NCI-H2227 (cell line): ENCODE measurements around the gene TCEANC2.
"Not testable (repeated sequence)": the region's sequence is repeated elsewhere in the genome, so short reads cannot be mapped to it uniquely, and the experiment has no call there.

Source experiments
- DNase-seq: peaks from one replicate; lab custom pipeline; 2025; ENCODE audit not compliant: unreplicated experiment; lab: John Stamatoyannopoulos, UW

TCEANC2 gene

DNA sequence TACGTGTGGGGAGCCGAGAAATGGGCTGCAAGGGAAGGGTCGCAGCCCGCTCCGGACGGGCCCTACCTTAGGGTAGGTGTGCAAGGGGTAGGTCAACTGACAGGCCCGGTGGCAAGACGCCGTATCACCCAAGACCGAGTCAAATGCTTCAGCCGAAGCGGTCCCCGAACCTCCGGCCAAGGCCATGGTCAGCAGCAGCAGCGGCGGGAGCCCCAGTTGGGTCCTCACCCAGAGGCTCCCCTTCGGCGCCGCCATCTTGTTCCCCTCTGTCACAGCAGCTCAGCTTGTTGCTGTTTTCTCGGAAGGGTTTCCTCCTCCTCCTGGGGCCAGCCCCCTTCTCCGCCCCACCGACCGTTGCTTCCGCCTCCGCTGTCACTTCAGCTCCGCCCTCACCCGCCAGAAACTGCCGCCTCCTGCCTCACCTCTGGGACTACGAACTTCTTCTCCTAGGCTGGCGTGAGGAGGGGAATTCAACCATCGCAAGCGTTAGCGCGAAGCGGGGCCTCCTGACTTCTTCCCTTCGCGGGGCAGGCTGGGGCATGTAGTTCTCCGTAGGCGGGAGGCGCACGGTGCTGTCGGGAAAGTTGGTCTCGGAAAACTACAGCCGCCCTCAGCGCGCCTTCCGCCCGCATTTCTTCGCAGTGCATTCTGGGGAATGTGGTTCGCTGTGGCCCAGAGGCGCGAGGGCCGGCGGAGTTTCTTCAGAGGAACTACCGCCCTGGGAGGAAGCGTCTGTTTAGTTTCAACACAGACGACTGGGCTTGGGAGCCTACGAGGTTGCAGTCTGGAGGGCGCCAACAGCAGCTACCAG is at the start of gene TCEANC2, which contains the start of gene TMEM59:
Gene TCEANC2 (plus strand): TSS at position 675 of the 811 bp plus-strand sequence. CDS start 815 bp downstream, outside the sequence.
Gene TMEM59 (minus strand): TSS at position 271 of the 811 bp plus-strand sequence. CDS start 16 bp downstream, at position 255.
- DNase-seq, result peak; percentile 99

DNA sequence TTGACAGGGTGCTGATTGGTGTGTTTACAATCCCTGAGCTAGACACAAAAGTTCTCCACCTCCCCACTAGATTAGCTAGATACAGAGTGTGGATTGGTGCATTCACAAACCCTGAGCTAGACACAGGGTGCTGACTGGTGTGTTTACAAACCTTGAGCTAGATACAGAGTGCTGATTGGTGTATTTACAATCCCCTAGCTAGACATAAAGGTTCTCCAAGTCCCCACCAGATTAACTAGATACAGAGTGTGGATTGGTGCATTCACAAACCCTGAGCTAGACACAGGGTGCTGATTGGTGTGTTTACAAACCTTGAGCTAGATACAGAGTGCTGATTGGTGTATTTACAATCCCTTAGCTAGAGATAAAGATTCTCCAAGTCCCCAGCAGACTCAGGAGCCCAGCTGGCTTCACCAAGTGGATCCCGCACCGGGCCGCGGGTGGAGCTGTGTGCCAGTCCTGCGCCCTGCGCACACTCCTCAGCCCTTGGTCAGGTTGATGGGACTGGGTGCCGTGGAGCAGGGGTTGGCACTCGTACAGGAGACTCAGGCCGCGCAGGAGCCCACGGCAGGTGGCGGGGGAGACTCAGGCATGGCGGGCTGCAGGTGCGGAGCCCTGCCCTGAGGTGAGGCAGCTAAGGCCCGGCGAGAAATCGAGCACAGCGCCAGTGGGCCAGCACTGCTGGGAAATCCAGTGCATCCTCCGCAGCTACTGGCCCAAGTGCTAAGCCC is 49.5 kb upstream of the TCEANC2 start:
- not testable (repeated sequence) for DNase-seq

DNA sequence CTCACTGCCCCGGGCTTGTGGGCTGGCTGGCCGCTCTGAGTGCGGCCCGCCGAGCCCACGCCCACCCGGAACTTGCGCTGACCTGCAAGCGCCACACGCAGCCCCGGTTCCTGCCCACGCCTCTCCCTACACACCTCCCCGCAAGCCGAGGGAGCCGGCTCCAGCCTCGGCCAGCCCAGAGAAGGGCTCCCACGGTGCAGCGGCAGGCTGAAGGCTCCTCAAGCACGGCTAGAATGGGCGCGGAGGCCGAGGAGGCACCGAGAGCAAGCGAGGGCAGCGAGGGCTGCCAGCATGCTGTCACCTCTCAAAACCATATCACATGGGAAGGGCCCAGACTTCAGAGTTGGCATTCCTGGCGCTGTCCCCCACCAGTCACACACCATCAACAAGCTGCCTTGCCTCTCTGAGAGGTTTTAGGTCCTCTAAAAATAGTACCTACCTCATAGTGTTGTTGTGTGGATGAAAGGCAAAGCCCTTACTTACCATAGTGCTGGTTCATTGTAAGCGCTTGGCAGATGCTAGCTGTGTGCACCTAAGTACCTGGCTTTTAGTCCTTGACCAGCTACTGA is 48.8 kb upstream of the TCEANC2 start:
- no peak for DNase-seq

DNA sequence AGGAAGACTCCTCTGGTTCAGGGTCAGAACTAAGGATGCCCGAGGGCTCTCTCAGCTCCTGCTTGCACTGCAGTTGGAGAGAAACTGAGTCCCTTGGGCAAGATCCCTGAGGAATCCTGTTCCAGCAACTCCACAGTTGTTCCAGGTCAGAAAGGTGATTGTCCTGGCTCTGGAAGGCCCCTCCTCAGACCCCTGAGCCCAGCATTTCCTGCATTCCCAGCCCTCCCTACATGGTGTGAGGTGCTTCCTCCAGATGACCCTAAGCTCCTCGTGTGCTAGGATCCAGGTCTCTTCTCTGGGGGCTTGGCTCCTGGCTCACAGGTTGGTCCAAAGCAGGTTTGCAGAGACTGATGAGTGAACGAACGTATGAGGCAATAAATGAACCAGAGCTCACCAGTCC is 46.9 kb upstream of the TCEANC2 start:
- no peak for DNase-seq

DNA sequence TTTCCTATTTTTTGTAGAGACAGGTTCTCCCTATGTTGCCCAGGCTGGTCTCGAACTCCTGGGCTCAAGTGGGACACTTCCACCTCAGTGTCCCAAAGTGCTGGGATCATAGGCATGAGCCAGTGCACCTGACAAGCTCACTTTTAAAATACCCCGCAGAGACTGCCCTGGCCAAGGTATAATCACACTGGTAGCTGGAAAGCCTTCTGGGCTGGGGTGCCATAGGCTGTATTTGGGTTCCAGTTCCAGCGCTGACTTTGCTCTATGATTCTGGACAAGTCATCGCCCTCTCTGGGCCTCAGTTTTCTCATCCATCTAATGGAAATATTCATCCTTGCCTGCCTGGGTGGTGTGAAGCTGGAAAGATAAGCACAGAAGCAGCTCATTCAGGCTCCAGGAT is 45.8 kb upstream of the TCEANC2 start:
- no peak for DNase-seq

DNA sequence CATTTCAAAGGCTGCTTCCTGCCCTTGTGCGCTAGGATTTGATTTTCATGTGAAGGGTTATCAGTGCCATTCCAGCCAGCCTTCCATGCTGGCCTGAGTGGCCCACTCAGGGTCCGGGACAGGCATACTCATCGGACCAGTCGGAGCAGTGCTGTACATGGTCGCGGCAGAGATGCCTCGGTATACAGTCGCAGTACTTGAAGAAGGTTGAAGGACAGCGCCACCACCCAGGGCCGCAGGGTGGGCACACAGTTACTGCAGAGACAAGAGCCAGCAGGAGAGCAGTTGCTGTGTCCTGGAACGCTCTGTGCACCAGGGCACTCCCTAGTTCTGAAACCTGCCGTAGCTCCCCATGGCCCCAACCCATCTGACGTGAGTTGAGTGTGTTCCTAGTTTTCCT is 44.5 kb upstream of the TCEANC2 start:
- DNase-seq, result no peak

DNA sequence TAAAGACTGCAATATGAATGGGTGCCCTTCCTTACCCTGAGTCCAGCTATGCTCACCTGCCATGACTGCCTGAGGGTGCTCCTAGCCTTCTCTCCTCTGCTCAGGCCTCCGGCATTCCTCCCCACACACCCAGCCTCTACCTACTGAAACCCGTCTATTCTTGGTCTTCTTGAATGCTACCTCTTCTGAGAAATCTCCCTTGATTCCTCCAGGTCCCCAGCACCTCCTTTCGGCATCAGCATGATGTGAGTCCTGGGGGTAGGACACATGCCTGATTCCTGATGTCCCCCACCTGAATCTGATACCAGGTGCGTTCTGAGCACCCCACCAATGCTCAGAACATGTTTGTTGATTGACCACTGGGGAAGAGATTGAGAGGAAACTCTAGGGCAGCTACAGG is 44.0 kb upstream of the TCEANC2 start:
- DNase-seq, result no peak

DNA sequence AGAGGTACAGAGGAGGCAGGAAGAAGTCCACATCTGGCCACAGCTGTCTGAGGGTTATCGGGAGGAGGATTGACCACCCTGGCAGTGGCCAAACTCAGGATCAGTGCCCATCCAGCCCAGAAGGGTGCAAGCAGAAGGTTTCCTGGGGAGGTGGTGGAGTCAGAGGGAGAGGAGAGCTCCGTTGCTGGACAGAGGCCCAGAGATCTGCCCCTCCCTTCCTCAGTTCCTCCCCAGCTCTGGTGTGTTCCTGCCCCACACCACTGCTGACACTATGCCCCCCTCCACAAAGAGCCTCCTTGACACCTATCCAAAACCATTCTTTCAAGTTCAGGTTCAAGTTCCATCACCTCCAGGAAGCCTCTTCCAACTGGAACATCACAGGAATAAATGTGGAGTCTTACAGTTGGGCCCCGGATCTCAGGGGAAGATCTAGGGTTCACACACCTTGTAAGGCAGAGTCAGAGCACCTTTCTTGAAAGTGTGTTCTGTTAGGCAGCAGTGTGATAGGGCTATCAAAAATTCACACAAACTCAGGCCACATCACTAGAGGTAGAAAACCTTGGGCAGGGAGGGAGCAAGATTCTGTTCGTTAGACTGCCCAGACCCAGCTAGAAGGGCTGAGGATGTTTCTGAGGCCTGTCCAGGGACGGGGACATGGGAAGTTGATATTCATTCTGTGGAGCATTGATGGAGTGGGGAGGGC is 42.8 kb upstream of the TCEANC2 start:
- no peak for DNase-seq

DNA sequence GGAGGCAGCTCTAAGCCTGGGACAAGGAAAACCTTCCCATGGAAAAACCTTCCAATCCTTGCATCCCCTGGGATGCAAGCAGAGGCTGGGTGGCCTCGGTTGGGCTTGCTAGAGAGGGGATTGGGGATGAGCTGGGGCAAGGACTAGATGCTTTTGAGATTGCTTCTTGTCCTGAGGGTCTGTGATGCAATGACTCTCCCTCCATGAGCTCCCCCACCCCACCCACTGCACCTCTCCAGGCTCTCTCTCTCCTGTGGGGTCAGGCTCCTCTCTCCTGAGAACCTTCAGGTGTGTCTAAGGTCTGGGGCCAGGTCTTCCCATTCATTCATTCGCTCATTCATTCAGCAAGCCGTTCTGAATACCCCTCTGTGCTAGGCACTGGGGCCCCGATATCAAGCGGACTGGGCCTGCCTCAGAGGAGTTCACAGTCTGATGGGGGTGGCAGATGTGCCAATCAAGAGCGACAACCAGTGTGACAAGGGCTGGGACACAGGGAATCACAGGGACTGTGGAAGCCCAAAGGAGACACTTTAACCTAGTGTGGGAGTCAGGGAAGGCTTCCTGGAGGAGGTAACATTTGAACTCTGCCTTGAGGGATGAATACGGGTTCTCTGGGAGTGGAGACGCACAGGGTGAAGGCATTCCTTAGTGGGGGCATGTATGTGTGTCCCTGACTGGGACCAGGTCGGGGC is 41.9 kb upstream of the TCEANC2 start:
- DNase-seq, result no peak

DNA sequence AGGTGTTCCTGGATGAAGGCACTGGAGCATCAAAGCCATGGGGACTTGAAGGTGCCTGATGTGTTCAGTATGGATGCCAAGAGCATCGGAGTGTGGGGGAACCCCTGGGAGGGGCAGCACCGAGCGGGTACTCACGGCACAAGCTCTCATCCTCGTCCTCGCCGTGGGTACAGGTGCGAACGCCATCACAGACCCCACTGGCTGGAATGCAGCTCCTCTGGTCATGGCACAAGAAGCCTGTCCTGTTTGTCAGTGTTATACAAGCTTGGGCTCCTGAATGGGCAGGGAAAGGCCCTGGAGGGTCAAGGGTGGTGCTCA is 41.4 kb upstream of the TCEANC2 start:
- DNase-seq, result no peak

DNA sequence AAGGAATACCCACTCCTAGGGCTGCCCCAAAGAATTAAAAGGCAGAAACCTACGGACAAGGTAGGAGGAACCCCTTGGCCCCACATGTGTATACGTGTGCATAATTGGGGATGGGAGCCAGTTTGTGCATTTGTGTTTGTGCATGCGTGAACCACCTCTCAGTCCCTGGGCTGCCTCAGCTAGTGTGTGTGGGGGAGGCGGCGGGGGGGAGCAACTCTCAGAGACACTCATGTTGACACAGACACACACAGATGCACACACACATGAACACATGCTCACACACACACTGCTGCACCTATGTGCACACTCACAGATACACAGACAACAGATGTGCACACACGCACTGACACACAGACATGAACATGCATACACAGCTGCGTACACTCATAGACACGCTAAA is 40.5 kb upstream of the TCEANC2 start:
- DNase-seq, result no peak

DNA sequence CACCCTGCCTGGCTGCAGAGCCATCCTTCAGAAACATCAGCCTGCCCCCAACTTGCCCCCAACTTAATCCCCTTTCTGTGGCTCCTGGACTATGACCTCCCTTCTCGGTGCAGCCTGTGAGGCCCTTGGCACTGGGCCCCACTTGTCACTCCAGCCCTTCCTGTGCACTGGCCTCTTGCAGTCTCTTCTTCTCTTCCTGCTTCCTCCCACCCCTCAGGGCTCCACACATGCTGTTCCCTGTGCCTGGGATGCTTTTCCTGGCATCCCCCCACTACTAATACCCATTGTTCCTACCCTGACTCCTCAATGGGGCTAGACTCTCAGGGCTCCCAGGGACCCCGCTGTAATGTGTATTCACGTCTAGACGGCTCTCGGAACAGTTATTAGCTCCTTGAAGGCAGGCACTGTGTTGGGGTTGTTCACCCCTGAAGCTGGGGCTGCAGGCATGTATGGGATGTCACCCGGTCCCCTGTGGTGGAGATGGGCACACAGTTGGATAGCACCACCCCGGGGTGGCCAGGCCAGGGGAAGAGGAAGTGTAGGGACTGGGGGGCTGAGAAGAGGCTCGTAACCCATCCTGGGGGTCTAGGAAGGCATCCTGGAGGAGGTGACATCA is 39.9 kb upstream of the TCEANC2 start:
- DNase-seq, result no peak

DNA sequence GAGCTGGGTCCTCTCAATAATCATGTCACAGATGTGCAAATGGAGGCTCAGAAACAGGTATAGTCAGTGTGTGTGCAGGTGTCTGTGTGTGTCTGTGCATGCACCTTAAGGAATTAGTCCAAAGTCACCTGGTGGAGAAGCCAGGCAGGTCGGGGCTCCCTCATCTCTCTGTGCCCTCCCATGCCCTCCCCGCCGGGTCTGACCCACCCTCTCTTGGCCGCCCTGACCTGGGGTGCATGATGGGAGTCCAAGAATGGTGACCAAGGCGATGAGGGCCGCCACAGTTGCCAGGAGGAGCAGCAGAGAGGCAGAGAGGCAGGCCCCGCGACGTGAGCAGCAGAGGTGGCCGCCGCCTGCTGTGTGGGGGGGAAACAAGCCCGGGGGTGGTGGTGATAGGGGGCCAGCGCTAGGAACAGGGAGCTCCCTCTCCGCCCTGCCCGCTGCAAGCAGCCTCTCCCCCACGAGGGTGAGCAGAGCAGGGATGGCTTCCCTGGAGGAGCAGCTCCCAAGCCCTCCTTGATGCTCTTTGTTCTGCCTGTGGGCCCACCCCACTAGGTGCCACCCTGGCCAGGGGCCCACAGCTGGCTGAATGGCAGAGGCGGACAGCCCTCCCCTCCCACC is 39.3 kb upstream of the TCEANC2 start:
- no peak for DNase-seq

DNA sequence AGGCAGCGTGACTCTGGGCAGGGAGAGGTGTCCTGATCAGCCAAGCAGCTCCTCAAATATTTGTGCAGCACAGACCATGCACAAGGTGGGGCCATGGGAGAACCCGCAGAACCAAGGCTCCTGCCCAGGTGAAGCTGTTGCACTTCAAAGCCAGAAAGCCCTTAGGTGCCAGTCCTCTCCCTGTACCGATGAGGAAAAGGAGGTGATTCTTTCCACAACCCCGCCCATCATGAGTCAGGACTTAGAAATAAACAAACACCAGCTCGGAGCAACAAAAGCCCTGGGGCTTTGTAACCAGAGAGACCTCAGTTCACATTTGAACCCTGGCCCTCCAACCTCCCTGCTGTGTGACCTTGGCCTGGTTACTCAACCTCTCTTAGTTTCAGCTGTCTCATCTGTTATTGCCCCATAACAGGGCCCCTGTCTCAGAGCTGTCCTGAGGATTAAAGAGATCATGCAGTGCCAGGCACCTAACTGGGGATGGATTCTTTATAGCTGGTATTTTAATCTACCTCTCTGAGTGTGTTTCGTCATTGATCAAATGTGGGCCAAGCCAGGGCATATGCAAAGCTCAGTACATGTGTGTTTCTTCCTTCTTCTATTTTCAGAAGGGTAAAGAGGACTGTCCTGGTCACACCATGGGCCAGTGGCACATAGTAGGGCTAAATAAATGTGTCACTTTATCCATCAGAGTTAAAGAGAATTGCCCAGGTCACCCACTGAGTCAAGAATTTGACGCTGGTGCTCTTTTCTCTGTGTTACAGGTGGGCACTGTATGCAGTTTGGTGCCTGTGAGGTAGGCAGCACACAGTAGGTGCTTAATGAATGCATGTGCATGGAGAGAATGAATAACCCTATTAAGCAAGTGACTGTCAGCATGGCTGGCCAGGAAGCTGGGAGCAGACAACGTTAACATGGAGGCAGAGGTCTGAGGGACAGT is 36.8 kb upstream of the TCEANC2 start:
- no peak for DNase-seq

DNA sequence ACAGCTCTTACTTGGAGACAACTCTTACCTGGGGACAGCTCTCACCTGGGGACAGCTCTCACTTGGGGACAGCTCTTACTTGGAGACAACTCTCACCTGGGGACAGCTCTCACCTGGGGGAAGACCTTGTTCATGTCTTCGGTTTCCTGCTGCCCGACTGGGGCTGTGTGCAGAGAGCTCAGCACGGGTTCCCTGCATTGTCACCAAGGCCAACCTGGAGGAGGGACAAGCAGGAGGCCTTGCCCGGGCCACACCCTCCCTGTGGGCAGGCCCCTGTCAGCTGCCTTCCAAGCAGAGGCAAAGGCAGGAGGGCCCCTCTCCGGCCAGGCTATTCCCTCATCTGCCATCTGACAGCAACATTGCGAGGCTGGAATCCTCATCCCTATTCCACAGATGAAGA is 35.4 kb upstream of the TCEANC2 start, which contains the start of gene LDLRAD1:
Gene LDLRAD1 (minus strand): TSS at position 208 of the 400 bp plus-strand sequence. CDS start 74 bp downstream, at position 134.
- no peak for DNase-seq

DNA sequence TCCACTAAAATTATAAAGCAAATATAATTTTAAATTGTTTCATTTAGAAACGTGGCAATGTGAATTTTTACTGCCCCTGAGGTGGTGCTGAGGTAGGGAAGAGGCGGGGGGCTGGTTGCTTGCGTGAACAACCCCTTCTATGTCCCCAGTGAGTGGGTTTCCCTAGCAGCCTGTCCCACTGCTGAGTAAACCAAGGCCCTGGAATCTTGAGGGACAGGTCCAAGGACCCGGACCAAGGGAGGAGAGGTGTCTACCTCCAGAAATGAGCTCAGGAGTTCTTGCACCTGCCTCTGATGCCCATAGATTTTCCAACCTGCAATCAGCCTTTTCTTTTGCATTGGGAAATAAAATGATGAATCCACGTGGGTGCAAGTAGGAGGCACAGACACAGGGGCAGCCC is 34.8 kb upstream of the TCEANC2 start:
- DNase-seq, result no peak

DNA sequence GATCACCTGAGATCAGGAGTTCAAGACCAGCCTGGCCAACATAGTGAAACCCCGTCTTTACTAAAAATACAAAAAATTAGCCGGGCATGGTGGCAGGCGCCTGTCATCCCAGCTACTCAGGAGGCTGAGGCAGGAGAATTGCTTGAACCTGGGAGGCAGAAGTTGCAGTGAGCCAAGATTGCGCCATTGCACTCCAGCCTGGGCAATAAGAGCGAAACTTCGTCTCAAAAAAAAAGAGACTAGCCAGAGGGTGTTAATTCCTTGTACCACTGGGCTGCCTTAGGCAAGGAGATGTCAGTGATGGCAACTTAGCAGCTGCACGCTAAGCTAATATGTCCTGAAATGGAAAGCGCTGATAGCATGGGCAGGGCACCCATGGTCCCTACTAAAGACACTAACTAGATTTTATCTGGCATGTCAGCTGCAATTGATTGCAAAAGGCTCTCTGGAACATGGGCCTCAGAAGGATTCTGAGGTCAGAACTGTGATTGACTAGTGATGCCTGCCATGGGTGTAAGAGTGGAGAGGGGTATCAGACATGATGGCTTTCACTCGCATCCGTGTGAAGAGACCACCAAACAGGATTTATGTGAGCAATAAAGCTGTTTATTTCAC is 33.7 kb upstream of the TCEANC2 start:
- not testable (repeated sequence) for DNase-seq

DNA sequence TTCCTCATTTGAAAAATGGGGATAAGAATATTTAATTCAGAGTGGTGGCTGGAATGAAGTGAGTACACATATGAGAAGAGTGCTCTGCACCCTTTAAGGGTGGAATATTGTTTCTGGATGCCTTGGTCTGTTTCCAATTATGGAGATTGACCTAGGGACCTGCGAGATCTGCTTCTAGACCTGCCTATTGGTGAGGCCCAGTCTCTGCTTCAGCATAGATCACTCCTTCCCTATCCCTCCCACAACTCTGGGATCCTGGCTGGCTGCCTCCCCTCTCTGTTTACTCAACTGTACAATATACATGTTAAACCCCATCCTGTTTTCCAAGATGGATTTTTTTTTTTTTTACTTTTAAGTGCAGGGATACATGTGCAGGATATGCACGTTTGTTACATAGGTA is 29.1 kb upstream of the TCEANC2 start:
- no peak for DNase-seq
